Inferior parietal cortex (tissue), 1 donor: Measurements from ENCODE around the gene DNAJC9.

ENCODE experiments used
- DNase-seq: peaks from one replicate; pipeline ENCODE4 v3.0.0-alpha.2; 2016; ENCODE audit errors: extremely low spot score

The DNAJC9 gene

DNA sequence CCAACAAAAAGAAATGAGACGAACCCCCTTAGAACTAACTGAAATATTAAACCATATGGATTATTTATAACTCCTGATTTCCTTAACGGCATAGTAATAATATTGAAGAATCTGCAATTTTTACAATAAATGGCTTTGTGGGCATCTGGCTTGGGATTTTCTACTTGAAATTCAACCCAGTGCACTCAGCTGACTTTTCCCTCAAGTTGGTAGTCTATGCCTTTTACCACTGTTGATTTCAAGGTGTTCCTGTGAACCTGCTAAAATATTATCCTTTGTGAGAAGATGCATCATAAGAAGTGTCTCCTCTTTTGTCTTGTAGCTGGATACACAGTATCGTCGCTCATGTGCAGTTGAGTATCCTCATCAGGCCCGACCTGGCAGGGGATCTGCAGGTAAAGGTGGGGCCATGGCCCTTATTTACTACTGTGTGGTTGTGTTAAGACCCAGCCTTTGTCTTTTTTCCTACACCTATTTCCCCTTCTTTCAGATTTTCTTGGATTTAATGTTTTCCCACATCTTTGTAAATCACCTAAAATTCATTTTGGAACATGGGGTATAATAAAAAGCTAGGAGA, 8.0 kb downstream of the DNAJC9 start:
- DNase-seq = no peak

DNA sequence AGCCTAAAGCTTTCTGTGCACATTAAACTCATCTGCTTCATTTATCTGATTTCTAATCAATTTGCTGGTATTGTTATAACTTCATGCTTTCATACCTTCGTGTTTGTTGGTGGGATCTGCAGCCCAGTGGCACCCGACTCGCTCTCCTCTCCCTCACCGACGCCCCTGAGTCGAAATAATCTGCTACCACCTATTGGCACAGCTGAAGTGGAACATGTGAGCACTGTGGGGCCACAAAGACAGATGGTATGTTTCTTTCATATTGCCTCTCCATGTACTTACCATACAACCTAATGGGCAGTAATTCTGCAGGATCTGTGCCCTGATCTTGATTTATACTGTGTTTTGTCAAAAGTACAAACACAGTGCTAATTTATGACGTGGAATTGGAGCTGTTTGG, 12.4 kb downstream of the DNAJC9 start:
- DNase-seq = no peak

DNA sequence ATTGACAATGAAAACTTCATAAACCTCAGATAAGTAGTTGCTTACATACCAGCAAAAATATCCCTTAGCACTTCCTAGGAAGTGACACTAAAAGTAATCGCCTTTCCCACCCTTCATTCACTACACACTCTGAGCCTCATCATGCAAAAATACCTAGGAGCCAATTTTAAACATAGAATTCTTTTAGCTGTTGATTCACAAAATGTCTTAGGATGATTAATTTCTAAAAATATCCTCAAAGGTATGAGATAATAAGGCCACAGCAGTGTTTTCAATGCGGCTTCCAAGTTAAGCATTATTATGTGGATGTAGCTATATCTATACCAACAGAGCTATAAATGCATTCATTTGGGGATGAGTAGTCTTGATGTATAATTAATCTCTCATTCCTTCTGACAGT, 13.2 kb downstream of the DNAJC9 start:
- no peak for DNase-seq

DNA sequence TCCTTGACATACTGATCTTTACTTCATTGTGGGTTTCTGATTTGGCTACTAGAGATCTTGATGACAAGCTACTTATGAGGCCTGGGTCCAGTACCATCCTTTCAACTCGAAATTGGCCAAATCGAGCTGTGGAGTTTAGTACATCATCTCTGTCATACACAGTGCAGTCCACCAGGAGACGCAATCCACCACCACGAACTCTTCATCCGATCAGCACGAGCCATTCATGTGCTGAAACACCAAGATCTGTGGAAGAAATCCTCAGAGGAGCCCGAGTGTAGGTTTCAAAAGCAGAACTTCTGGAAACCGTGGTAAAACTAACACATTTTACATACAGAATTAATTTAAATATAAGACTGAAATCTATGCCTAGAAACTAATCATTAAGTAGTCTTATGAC, 14.2 kb downstream of the DNAJC9 start:
- DNase-seq = no peak

DNA sequence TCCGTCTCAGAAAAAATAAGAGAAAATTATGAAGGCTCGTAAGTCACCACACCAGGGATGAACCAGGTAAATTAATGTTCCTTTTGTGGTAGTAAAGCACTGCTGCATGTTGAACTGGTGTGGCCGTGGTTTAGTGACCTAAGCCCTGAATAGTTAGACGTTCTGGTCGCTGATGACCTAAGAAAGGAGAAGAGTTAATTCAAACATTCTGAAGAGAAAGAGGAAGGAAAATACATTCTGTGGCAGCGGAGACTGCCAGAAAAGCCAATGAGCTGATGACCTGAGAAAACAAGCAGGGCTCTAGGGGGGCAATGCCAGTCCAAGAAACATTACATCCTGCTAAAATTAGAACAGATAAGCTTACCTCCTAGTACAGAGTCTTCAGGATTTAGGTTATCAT, 17.5 kb downstream of the DNAJC9 start:
- no peak for DNase-seq

DNA sequence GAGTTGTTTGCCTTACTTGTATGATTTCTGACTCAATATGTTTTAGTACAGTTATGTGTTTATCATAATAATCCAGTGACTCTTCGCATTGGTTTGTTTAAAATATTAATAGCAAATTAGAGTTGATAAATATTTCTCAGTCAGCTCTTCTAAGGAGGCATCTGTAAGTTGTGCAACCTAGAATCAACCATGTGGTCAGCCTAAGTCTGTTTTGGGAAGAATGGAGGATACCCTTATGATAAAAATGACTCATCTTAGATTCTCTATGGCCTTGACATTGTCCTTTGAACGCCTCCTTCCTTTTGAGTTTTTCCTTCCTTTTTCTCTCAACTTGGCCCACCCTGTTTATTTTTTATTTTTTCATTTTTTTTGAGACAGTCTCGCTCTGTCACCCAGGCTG, 18.8 kb downstream of the DNAJC9 start:
- no peak for DNase-seq

DNA sequence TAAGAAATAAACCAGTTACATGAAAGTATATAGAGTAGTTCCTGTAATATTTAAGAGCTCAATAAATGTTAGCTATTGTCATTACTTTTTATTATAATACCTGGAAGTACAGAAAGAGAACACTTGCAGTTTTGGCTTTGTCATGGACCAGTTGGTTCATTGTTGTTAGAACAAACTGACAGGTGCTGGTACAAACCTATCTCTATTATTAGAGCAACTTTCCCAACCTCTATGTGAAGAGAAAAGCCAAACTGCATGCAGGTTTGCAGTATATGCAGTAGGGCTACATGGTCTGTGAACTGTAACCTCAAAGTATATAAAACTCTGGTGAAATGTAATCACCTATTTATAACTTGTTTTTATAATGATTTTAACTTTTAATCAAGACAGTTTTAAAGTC, 20.4 kb downstream of the DNAJC9 start:
- no peak for DNase-seq

DNA sequence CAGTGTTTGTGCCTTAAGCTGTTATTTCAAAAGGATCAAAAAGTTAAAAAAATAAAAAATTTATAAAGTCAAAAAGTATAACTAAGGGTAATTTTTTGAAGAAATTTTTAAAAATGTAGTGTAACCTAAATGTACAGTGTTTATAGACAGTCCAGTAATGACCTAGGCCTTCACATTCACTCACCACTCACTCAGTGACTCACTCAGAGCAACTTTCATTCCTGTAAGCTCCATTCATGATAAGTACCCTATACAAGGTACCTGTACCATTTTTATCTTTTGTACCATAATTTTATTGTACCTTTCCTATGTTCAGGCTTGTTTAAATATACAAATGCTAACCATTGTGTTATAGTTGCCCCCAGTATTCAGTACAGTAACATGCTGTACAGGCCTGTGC, 21.5 kb downstream of the DNAJC9 start:
- no peak for DNase-seq

DNA sequence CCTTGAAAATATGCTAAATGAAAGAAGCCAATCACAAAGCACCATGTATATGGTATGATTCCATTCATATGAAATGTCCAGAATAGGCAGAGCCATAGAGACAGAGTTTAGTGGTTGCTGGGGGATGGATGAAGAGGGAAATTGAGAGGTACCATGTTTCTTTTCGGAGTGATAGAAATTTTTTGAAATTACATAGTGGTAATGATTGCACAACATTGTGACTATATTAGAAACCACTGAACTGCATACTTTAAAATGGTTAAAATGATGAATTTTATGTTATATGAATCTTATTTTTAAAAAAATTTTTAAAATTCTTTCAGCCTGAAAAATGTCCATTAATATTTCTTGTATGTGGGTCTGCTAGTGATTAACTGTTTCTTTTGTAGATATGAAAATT, 26.1 kb downstream of the DNAJC9 start:
- DNase-seq = no peak

DNA sequence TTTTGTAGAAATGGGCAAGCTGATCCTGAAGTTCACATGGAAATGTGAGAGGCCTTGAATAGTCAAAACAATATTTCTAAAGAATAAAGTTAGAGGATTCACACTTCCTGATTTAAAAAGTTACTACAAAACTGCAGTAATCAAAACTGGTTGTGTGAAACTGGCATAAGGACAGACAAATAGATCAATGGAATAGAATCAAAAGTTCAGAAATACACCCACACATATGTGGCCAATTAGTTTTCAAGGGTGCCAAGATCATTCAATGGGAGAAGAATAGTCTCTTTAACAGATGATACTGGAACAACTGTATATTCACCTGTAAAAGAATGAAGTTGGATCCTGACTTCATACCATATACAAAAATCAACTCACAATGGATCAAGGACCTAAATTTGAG, 27.7 kb downstream of the DNAJC9 start:
- no peak for DNase-seq

DNA sequence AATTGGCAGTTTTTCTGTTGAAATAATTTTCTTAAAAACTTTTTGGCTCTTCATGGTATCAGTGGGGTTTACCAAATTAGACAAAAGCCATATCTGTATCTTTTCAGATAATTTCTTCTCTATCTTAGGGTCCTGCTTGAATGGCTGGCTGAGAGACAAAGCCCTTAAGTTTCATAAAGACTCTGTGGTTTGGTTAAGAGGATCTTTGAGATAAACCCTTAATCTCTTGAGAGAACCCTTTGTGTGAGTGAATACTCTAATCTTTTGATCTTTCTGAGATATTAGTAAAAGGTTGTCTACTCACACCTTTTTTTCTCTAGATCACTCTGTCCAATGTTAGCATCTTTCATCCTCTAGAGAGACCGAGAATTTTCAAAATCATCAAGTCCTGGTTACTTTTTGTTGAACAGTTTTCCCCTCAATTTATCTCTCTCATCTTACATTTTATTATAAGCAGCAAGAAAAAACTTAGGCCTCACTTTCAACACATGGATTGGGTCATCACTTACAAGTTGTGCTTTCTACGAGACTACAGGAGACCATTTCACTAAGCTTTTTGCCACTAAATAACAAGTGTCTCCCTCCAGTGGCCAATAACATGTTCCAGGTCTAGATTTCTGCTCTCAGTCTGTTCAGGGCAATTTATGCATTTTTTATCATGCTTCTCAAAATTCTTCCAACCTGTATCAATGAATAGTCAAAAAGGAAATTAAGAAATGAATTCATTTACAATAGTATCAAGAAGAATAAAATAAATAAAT, 28.4 kb downstream of the DNAJC9 start:
- no peak for DNase-seq

DNA sequence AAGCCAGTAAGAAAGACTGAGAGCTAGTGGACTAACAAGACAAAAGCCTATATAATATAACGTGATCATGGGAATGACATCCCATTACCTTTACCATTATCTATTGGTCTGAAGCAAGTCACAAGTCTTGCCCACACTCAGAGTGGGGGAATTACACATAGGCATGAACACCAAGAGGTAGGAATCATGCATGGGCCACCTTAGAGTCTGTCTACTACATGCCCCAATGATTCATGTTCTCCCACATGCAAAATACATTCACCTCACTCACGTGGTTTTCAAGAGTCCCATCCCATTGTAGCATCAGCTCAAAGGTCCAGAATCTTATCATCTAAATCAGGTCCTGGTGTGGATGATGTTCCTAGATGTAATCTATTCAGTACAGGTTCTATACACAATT, 29.4 kb downstream of the DNAJC9 start:
- no peak for DNase-seq

DNA sequence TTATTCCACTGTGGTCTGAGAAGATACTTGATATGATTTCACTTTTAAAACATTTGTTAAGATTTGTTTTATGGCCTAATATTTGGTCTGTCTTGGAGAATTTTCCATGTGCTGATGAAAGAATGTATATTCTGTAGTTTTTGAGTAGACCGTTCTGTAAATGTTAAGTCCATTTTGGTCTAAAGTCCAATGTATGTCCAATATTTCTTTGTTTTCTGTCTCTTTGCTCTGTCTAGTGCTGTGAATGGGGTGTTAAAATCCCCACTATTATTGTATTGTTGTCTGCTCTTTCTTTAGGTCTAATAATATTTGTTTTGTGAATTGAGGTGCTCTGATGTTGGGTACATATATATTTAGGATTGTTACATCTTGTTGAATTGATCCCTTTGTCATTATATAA, 31.3 kb downstream of the DNAJC9 start:
- DNase-seq = no peak

DNA sequence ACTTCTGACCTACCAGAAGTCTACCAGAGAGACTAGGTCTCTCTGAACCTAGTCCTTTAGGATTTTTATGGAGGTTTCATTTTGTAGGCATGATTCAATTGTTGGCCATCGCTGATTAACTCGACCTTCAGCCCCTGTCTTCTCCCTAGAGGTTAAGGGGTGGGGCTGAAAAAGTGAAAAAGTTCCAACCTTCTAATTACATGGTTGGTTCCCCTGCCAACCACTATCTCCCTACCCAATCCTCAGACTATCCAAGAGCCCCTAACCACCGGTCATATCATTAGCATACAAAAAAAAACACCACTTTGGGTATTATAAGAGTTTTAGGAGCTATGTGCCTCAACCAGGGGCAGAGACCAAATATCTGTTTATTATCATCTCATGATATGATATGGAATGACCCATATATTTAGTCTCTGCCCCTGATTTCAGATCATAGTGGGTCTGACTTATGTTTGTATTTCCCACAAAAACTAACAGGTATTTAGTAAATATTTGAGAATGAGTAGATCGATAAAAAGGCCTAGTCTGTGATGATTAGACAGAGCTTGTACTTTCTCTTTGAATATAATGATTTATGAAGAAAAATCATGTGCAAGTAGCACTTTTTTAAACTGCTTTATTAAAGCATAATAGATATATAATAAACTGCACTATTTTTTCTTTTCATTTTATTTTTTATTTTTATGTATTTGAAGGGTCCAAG, 35.8 kb downstream of the DNAJC9 start:
- DNase-seq = no peak

DNA sequence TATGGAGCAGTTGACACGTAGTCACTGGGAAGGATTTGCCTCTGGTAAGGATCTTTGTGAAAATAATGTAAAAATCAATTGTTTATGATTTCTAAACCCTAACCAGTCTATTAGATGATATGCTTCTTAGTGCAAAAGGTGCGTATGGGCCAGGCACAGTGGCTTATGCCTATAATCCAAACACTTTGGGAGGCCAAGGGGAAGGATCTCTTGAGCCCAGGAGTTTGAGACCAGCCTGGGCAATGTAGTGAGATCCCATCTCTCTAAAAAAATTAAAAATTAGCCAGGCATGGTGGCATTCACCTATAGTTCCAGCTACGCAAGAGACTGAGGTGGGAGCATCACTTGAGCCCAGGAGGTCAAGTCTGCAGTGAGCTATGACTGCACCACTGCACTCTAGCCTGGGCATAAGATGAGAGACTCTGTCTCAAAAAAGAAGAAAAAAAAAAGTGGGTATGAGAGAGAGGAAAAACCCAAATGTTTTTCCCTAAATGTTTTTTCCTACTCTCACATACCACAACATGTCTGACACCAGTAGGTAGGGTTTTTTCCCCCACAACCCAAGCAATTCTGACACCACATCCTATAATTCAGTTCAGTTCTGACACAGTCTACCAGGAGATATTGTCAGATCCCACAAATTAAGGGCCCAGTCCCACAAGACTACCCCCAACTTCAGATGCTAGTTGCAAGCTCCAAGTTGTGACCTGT, 36.5 kb downstream of the DNAJC9 start:
- DNase-seq = no peak

DNA sequence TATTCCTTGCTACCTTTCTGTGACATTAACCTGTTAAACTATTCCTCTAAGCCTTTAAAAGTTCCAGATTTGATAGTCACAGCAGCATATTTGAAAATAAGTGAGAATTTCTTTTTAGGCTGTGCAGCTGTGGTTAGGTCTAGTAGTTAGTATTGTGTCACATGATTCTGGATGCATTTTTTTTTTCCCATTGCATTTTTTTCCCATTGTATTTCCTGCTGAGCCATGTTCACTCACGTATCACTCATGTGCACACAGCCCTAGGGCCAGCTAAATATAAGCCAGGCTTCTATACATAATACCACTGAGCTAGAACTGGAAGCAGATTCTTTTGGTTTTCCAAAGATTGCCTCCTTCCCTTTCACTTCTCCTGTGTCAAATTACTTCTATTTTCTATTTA, 37.4 kb downstream of the DNAJC9 start:
- DNase-seq = no peak

DNA sequence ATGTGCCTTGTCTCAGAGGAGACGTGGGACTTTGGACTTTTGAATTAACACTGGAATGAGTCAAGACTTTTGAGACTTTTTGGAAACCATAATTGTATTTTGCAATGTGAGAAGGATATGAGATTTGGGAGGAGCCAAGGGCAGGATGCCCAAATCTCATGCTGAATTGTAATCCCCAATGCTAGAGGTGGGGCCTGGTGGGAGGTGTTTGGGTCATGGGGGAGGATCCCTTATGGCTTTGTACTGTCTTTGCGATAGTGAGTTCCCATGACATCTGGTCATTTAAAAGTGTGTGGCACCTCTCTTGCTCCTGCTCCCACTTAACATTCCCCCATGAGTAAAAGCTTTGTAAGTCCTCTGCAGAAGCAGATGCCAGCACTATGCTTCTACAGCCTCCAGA, 39.2 kb downstream of the DNAJC9 start:
- DNase-seq = no peak

DNA sequence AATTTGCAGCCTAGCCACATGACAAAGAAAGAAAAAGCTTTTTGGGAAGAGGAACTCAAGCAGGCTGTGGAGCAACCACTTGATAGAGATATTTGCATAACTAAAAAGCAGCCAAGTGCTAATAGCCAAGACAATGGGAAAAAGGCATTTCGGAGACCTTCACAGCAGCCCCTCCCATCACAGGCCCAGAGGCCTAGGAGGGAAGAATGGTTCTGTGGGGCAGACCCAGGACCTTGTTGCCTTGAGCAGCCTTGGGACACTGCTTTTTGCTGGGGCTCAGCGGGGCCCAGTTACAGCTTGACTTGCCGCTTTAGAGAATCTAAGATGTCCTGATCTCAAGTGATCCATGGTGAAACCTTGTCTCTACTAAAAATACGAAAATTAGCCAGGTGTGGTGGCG, 40.7 kb downstream of the DNAJC9 start:
- no peak for DNase-seq

DNA sequence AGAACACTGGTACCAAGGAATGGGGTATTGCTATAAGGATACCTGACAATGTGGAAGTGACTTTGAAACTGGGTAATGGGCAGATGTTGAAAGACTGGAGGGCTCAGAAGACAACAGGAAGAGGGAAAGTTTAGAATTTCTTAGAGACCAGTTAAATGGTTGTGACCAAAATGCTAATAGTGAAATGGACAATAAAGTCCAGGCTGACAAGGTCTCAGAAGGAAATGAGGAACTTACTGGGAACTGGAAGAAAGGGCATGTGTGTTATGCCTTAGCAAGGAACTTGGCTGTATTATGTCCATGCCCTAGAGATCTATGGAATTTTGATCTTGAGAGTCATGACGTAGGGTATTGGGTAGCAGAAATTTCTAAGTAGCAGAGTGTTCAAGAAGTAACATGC, 41.2 kb downstream of the DNAJC9 start:
- no peak for DNase-seq

DNA sequence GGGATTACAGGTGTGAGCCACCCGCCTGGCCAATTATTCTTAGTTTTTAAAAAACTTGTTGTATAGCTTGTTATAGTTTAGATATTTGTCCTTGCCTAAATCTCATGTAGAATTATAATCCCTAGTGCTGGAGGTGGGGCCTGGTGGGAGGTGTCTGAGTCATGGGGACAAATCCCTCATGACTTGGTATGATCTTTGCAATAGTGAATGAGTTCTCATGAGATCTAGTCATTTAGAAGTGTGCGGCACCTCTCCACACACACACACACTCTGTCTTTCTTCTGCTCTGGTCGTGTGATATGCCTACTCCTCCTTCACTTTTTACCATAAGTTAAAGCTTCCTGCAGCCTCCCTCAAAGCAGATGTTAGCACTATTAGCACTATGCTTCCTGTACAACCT, 42.0 kb downstream of the DNAJC9 start:
- DNase-seq = no peak
